GM12878 (cell line): ENCODE measurements around the gene NELFB. TPM values are rescaled to one million over a fixed set of nuclear protein-coding genes. Genes with fewer than 3 reads are reported as not detected.

Experiments
- ATAC-seq: fragments of 200-7000 bp; cut with Tn5 transposase; 3 replicates; pipeline ENCODE4 v1.9.1; 2020; ENCODE audit warnings: mild to moderate bottlenecking, moderate library complexity
- BruUV-seq: library from RNA; stranded (reverse); fragments of 400-500 nt; replicated peaks from 2 replicates; lab custom pipeline; 2021; lab: Mats Ljungman, UMichigan
- CTCF ChIA-PET: fragments of 300-600 bp; sonication (Branson Sonifier 250); formaldehyde crosslinking; extraction: SDS; loops from one replicate; lab custom pipeline; 2021; ENCODE audit warnings: inconsistent platforms; lab: Yijun Ruan, JAX
- POLR2A ChIA-PET: fragments of 350-600 bp; formaldehyde crosslinking; extraction: SDS; loops from one replicate; lab custom pipeline; 2021; ENCODE audit warnings: inconsistent platforms; lab: Charles Lee
- RAD21 ChIA-PET: fragments of 300-600 bp; sonication (Branson Sonifier 250); formaldehyde crosslinking; loops from one replicate; lab custom pipeline; 2023; ENCODE audit warnings: antibody characterized with exemption; ENCODE audit not compliant: unreplicated experiment; lab: Charles Lee
- SMC1A ChIA-PET: fragments of 300-600 bp; sonication (Branson Sonifier 250); formaldehyde crosslinking; loops from one replicate; lab custom pipeline; 2023; ENCODE audit not compliant: unreplicated experiment, uncharacterized antibody; lab: Charles Lee
- DNase-seq: peaks from one replicate; pipeline ENCODE4 v3.0.0-alpha.2; 2011; ENCODE audit warnings: low read depth, low spot score
- FAIRE-seq: peaks from 3 replicates; lab custom pipeline; 2011; peaks lifted over from hg19 to GRCh38; lab: Jason Lieb, UNC
- H2AFZ ChIP-seq: 2 replicates; pipeline ENCODE4 v1.6.0; 2011; ENCODE audit warnings: low read depth, low read length, control low read depth; ENCODE audit not compliant: control insufficient read depth
- H3K27ac ChIP-seq: 2 replicates; pipeline ENCODE4 v1.5.1; 2011; ENCODE audit warnings: control low read depth; ENCODE audit not compliant: control insufficient read depth, insufficient read depth
- H3K27me3 ChIP-seq, 2 experiments: replicated peaks in 1 of 2; 2 replicates each; pipeline versions ENCODE4 v1.6.0 to v1.6.1; 2011; ENCODE audit warnings: low read length in 1 of 2; ENCODE audit not compliant: control insufficient read depth in 2 of 2, insufficient read depth in 2 of 2
- H3K36me3 ChIP-seq, 2 experiments: 2 replicates each; pipeline ENCODE4 v1.5.1; 2011; ENCODE audit warnings: low read length in 1 of 2; ENCODE audit not compliant: control insufficient read depth in 2 of 2, insufficient read depth in 2 of 2
- H3K4me1 ChIP-seq: 2 replicates; pipeline ENCODE4 v1.6.1; 2011; ENCODE audit warnings: mild to moderate bottlenecking, low read length, moderate library complexity, mixed read lengths; ENCODE audit not compliant: control insufficient read depth, insufficient read depth
- H3K4me2 ChIP-seq: 2 replicates; pipeline ENCODE4 v1.6.0; 2011; ENCODE audit warnings: control low read depth; ENCODE audit not compliant: control insufficient read depth, insufficient read depth
- H3K4me3 ChIP-seq: fragments of 200-600 bp; sonication (generic); 2 replicates; pipeline ENCODE4 v1.5.1; 2016
- H3K79me2 ChIP-seq: 2 replicates; pipeline ENCODE4 v1.6.0; 2011; ENCODE audit warnings: low read length; ENCODE audit not compliant: control insufficient read depth, insufficient read depth
- H3K9ac ChIP-seq: 2 replicates; pipeline ENCODE4 v1.8.0; 2011; ENCODE audit warnings: low read length, control low read depth, mixed read lengths; ENCODE audit not compliant: control insufficient read depth, insufficient read depth
- H3K9me3 ChIP-seq: replicated peaks from 3 replicates; pipeline ENCODE4 v1.5.1; 2011; ENCODE audit warnings: mild to moderate bottlenecking, low read length; ENCODE audit not compliant: control insufficient read depth, insufficient read depth
- H4K20me1 ChIP-seq: 2 replicates; pipeline ENCODE4 v1.6.0; 2011; ENCODE audit not compliant: control insufficient read depth, insufficient read depth
- ATF3 ChIP-seq: IDR thresholded peaks from 2 replicates; pipeline ENCODE4 v1.6.1; 2011; ENCODE audit warnings: low read depth, mild to moderate bottlenecking, low read length, moderate library complexity, borderline replicate concordance; ENCODE audit errors: extremely low read depth
- BCL11A ChIP-seq: IDR thresholded peaks from 2 replicates; pipeline ENCODE4 v1.6.1; 2011; ENCODE audit warnings: low read depth, low read length
- CBFB ChIP-seq: IDR thresholded peaks from 2 replicates; pipeline ENCODE4 v1.6.1; 2016; ENCODE audit warnings: antibody characterized with exemption, low read depth
- CBX5 ChIP-seq: sonication (generic); IDR thresholded peaks from 2 replicates; pipeline ENCODE4 v1.6.1; 2016; ENCODE audit warnings: low read depth, moderate library complexity, mild to moderate bottlenecking, inconsistent platforms
- ELK1 ChIP-seq: IDR thresholded peaks from 2 replicates; pipeline ENCODE4 v1.6.1; 2012; ENCODE audit warnings: low read depth, low read length, improper control_type of control experiment
- MLLT1 ChIP-seq: fragments of 450-650 bp; IDR thresholded peaks from 2 replicates; pipeline ENCODE4 v1.6.1; 2016; ENCODE audit warnings: mild to moderate bottlenecking
- SIX5 ChIP-seq: IDR thresholded peaks from 2 replicates; pipeline ENCODE4 v1.6.1; 2011; ENCODE audit warnings: mild to moderate bottlenecking, low read depth, low read length, moderate library complexity; ENCODE audit not compliant: severe bottlenecking
- SP1 ChIP-seq: IDR thresholded peaks from one replicate; pipeline ENCODE4 v1.6.1; 2011; ENCODE audit warnings: low read depth, low read length
- SUPT20H ChIP-seq: IDR thresholded peaks from 2 replicates; pipeline ENCODE4 v1.6.1; 2011; ENCODE audit warnings: low read depth, mild to moderate bottlenecking, low read length, moderate library complexity, borderline replicate concordance; ENCODE audit not compliant: control insufficient read depth
- USF1 ChIP-seq: IDR thresholded peaks from 2 replicates; pipeline ENCODE4 v1.6.1; 2011; ENCODE audit warnings: borderline replicate concordance, low read depth, mild to moderate bottlenecking, moderate library complexity, mixed read lengths, low read length; ENCODE audit not compliant: insufficient read depth; ENCODE audit errors: extremely low read length
- WRNIP1 ChIP-seq: IDR thresholded peaks from 2 replicates; pipeline ENCODE4 v1.6.1; 2011; ENCODE audit warnings: low read depth, low read length, improper control_type of control experiment, borderline replicate concordance
- ZNF217 ChIP-seq: fragments of 450-650 bp; IDR thresholded peaks from 2 replicates; pipeline ENCODE4 v1.6.1; 2017; ENCODE audit warnings: antibody characterized with exemption, mild to moderate bottlenecking
- ZSCAN29 ChIP-seq: fragments of 450-650 bp; IDR thresholded peaks from 2 replicates; pipeline ENCODE4 v1.6.1; 2017; ENCODE audit warnings: mild to moderate bottlenecking, moderate library complexity
- WGBS: methylation state at CpG from one replicate; pipeline ENCODE4 v1.1.6; 2016; ENCODE audit warnings: low lambda C conversion rate; ENCODE audit not compliant: insufficient replicate concordance, insufficient coverage; ENCODE audit errors: missing lambda C conversion rate; 5-methylcytosine and 5-hydroxymethylcytosine counted together
- in situ Hi-C: fragments of 300-500 bp; cut with MboI; formaldehyde crosslinking; loops from 9 replicates; pipeline ENCODE4 v1.14.3; 2018; ENCODE audit warnings: mixed read lengths
- intact Hi-C: fragments of 100-400 bp; cut with micrococcal nuclease; formaldehyde crosslinking; loops from one replicate; pipeline ENCODE4 v1.14.2; 2022; ENCODE audit not compliant: unreplicated experiment
- polyA plus RNA-seq, 11 experiments: library from polyadenylated mRNA; depleted of rRNA in 4 of 11; unstranded in 6 of 11; stranded (reverse) in 5 of 11; fragments of >200 nt; fragmentation: Nextera tagmentation in 4 of 11; fragmentation: Illumina TruSeq in 1 of 11; extraction: Ambion mirVana in 4 of 11; extraction: Trizol in 1 of 11; gene quantifications; 1 replicate in 1 of 11; 2 replicates in 10 of 11; pipeline versions ENCODE4 v1.2.1 to v1.2.3, GENCODE V29; 2011 to 2016; ENCODE audit warnings: inconsistent platforms in 2 of 11, missing spikeins in 2 of 11, low read depth in 1 of 11
- total RNA-seq, 4 experiments: library from RNA; depleted of rRNA in 3 of 4; stranded (reverse); fragments of >200 nt in 3 of 4; fragmentation: Illumina TruSeq in 1 of 4; extraction: Trizol in 1 of 4; gene quantifications; 2 replicates each; pipeline versions ENCODE4 v1.2.1 to v1.2.3, GENCODE V29; 2013 to 2021
- TF ChIP-seq, protein P1 (sequence below): fragments of 450-650 bp; formaldehyde crosslinking; IDR thresholded peaks from 2 replicates; pipeline ENCODE4 v1.5.0; 2022; ENCODE audit warnings: mild to moderate bottlenecking, missing genetic modification characterization

NELFB gene
- total and polyA plus RNA-seq, 10 of the 15 experiments (the other 5 are each of a cell fraction or from before 2014, with no cell fraction given) = 0.19 to 63.4 (median 30.9) TPM

DNA sequence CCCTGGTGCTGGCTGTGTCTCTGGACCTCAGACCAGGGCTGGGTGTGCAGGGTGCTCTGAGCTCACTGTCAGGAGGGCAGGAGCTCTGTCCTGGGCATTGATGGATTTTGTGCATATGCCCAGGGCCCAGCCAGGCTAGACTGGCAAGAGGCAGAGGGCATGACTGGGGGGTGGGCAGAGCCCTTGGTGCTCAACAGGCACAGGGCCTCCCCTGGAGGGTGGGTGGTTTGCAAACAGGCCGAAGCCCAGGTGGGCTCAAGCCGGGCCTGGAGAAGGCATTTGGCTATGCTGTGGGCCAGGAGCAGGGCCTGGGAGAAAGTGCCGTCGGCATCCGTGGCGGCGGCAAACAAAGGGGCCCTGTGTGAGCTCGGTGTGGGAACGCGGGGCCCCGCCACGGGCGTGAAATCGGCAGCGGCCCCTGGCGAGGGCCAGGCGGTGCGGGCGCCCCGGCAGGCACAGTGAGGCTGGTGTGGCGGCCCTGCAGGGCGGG lies 48.8 kb downstream of the NELFB start:
- FAIRE-seq (no peak), ATAC-seq (no peak), DNase-seq (no peak)
- in situ Hi-C loops (no loop called here), intact Hi-C loops (loop anchor here (2.0 to 5.0 kb wide), 2 partner anchors 103 to 118 kb away; partner anchors contain the start of genes EXD3 and NOXA1)
- RAD21 ChIA-PET = no interaction called here
- Histone ChIP-seq H3K27ac (no peak overlapping the region), H3K4me3 (no peak overlapping the region), H4K20me1 (no peaks in the 10 kb centered on the region), H3K4me1 (peaks cover 30% of the 10 kb centered on the region), H2AFZ (no peak overlapping the region), H3K79me2 (no peaks in the 10 kb centered on the region; the same call in 1 of the 2 replicates), H3K9ac (no peak overlapping the region), H3K9me3 (no peaks in the 10 kb centered on the region), H3K36me3 (no peaks in the 10 kb centered on the region), H3K27me3 (no peaks in the 10 kb centered on the region), H3K4me2 (no peak overlapping the region)
- SMC1A ChIA-PET = no interaction called here
- TF ChIP-seq MLLT1 (no peak), ZNF217 (no peak), ELK1 (no peak), ATF3 (no peak), CBFB (no peak), BCL11A (no peak), CBX5 (no peak), ZSCAN29 (no peak), USF1 (no peak), WRNIP1 (no peak), SUPT20H (no peak), SP1 (no peak), SIX5 (no peak)
- TF ChIP-seq, protein P1, sequence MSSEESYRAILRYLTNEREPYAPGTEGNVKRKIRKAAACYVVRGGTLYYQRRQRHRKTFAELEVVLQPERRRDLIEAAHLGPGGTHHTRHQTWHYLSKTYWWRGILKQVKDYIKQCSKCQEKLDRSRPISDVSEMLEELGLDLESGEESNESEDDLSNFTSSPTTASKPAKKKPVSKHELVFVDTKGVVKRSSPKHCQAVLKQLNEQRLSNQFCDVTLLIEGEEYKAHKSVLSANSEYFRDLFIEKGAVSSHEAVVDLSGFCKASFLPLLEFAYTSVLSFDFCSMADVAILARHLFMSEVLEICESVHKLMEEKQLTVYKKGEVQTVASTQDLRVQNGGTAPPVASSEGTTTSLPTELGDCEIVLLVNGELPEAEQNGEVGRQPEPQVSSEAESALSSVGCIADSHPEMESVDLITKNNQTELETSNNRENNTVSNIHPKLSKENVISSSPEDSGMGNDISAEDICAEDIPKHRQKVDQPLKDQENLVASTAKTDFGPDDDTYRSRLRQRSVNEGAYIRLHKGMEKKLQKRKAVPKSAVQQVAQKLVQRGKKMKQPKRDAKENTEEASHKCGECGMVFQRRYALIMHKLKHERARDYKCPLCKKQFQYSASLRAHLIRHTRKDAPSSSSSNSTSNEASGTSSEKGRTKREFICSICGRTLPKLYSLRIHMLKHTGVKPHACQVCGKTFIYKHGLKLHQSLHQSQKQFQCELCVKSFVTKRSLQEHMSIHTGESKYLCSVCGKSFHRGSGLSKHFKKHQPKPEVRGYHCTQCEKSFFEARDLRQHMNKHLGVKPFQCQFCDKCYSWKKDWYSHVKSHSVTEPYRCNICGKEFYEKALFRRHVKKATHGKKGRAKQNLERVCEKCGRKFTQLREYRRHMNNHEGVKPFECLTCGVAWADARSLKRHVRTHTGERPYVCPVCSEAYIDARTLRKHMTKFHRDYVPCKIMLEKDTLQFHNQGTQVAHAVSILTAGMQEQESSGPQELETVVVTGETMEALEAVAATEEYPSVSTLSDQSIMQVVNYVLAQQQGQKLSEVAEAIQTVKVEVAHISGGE = no peak
- BruUV-seq = no TSS peak
- WGBS = 84% methylated on average over 22 of the region's 22 CpGs
- POLR2A ChIA-PET = interaction anchor here (0.5 to 2.0 kb wide), 2 partner anchors 12 to 65 kb away, joined by 7 to 9 read pairs; no protein-coding TSS in a partner anchor
- CTCF ChIA-PET = interaction anchor here (0.6 to 2.1 kb wide), 4 partner anchors 9 to 104 kb away, joined by 3 to 17 read pairs (median 4); no protein-coding TSS in a partner anchor
